Activated CD4-positive, alpha-beta T cell treated with anti-CD3 and anti-CD28 coated beads, Interleukin-2, amount 50 U/mL, for 1 hour (primary cell): ENCODE results near the gene COL4A4.
"Not testable (repeated sequence)": the region's sequence is repeated elsewhere in the genome, so short reads cannot be mapped to it uniquely, and the experiment has no call there.

Source experiments
- DNase-seq: peaks from one replicate; pipeline ENCODE4 v3.0.0-alpha.2; 2020

The COL4A4 gene

DNA sequence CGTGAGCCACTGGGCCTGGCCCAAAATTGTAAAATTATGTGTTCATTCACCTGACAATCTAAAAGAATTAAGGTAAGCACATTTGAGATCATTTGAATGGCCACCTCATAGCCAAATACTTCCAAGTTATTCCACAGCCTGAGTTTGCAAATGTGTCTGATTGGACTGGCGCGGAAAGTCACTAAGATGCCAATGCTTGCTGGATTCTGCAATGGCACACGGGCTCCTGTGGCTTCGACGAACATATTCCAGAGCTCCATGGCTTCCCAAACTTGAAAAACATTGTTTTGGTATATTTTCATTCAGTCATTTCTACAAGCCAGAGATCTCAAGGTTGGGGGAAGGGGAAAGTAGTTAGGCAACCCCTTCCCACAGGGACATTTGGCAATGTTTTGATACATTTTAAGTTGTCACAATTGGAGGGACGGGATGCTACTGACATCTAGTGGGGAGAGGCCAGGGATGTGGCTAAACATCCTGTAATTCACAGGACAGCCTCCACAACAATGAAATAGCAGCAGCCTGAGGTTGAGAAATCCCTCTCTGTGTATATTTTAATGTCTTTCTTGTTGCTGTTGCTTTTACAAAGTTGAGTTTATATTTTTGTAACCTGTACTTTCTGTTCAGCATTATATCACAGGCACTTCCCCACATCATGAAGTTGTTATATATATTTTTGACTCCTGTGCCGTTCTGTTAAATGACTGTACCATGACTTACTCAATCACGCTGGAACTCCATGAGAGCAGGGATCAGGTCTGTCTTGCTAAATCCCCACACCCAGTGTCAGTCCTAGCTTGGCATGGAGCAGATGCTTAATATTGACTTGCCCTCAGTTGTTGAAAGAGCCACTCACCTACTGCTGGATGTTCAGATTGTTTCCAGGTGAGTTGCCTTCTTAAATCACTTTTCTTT lies 56.9 kb downstream of the COL4A4 start:
- DNase-seq = peak; percentile 27

DNA sequence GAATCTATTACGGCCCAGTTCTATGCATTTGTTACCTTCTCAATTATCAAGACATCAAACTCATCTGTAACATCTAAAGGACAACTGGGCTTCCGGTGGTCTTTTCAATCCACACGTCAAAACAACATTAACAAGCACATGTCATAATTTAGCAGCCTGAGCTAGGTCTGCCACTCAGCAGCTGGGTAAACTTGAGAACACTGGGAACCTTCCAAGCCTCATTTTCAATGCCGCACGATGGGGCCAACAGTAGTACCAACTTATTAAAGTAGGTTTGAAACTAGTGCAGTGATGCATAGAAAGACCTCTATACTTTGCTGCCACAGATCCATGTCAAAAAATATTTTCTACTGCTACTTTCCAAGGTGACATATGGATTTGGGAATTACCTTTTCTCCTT lies 60.4 kb downstream of the COL4A4 start:
- DNase-seq = no peak

DNA sequence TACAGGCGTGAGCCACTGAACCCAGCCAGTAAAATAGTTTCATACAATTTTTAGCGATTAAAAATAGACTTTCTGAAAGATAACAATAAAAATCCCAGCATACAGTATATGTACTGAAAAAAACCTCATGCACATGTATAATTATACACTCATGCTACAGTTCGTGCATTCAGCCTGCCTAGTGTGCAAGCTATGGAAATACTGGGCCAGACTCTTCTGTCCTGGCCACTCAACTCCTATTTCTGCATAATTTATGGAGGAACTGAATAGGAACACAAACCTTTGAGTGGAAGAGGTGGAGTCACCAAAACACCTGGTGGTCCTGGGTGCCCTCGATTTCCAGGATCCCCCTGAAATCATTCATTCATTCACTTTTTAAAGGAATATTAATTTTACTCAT lies 64.7 kb downstream of the COL4A4 start:
- DNase-seq = no peak

DNA sequence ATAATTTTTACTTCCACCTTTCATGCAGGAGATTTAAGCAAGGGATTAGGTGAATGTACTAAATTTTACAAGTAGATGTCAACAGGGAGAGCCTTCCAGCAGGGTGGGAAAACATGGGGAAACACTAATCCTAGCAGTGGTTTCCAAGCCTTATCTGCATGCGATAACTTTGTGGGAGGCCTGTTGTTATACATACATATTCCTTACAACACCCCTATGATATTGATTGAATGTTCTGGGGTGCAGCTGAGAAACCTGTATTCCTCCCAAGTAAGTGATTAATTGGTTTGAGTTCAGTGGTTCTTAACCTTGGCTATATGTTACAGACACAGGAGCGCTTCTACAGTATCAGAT lies 65.9 kb downstream of the COL4A4 start:
- DNase-seq = no peak

DNA sequence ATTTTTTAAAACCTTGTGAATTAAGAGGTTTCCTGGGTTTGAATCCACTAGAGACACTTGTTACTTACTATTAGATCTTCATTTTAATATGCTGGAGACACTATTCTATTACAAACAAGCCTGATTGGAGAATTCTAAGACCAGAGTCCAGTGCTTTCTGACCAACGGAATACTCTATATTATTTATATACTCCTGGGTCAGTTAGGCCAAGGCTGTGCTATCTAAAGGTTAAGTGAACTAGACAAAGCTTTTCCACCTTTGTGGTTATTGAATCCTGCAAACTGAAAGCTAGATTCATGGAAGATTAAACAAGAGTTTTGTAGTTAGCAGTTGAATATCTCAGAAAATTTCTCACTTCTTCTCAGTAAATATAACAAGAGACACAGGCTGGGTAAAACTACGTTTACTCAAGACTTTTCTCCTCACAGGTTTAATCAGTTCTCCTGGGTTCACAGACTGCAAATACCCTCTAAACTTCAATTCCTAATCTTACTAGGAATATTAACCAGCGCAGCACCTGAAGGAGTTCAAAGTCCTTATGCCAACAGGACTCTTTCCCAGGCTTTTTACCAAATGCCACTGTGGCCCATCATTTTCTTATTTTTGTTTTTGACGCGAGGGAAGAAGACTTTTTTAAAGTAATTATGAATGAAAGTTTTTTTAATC lies 66.4 kb downstream of the COL4A4 start:
- no peak for DNase-seq

DNA sequence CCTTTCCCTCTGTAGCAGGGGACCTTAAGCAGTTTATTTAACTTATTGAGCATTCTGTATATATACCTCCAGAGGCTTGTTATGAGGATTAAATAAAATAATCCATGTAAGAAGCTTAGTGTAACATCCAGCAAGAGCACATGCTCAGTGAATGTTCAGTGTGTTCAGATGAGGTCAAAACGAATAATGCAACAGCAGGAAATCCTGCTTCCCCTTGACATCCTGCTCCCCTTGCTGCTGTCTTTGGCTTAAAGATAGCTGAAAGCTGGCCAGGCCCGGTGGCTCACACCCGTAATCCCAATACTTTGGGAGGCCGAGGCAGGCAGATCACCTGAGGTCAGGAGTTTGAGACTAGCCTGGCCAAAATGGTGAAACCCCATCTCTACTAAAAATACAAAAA lies 68.7 kb downstream of the COL4A4 start:
- DNase-seq = no peak

DNA sequence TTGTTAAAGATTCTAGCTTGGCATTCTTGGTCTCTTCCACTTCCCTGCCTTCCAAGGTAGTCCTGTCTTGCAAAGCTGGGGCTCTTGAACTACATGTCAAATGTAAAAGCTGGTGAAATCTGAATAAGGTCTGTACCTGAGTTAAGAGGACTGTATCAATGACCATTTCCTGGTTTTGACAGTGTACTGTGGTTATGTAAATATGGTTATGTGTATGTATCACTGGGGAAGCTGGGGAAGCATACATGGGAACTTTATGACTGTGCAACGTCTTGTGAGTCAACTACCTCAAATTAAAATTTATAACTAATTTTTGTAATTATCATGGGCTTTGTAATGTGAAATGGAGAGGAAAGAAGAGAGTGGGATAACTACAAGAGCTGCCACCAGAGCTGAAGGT lies 81.7 kb downstream of the COL4A4 start:
- DNase-seq = no peak

DNA sequence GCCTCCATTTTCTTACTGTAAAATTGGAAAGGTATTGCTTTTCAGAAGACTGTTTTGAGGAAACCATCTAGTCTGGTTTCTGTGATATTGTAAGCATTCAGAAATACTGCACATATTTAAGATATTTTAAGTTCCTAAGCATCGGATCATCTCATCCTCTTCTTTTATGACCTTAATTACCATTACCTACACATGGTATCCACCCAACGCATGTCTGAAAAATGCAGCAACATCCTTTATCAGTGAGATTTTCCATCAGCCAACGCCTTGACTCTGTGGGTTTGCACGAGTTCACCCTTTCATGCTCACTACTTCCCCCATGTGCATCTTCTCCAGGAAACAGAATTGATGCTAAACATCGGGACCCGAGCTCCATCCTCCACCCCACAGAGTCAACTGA lies 84.3 kb downstream of the COL4A4 start:
- no peak for DNase-seq

DNA sequence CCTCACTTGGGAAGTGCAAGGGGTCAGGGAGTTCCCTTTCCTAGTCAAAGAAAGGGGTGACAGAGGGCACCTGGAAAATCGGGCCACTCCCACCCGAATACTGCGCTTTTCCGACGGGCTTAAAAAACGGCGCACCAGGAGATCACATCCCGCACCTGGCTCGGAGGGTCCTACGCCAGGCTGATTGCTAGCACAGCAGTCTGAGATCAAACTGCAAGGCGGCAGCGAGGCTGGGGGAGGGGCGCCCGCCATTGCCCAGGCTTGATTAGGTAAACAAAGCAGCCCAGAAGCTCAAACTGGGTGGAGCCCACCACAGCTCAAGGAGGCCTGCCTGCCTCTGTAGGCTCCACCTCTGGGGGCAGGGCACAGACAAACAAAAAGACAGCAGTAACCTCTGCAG lies 98.9 kb downstream of the COL4A4 start:
- DNase-seq = not testable (repeated sequence)

DNA sequence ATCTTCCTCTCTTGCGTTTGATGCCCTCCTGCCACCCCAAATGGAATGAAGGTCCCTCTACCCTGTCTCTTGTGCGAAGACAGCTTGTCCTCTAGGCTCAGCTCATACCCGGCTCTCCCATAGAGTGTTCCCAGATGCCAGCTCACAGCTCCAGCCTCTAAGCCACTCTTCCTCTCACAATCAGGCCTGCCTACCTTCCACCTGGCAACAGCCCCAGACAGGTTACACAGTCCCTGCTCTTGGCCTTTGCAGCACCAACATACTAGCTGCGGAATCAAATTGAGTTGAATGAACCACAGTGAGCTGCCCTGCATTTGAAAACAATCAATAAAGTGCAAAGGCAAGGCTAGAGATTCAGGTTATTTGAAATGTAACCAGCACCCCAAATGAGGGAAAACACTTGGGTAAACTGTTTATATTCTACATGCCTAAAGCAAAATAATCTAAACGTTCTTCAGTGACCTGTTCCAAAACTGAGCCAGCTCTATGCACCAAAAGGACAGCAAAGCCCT lies 105.1 kb downstream of the COL4A4 start:
- DNase-seq = no peak

DNA sequence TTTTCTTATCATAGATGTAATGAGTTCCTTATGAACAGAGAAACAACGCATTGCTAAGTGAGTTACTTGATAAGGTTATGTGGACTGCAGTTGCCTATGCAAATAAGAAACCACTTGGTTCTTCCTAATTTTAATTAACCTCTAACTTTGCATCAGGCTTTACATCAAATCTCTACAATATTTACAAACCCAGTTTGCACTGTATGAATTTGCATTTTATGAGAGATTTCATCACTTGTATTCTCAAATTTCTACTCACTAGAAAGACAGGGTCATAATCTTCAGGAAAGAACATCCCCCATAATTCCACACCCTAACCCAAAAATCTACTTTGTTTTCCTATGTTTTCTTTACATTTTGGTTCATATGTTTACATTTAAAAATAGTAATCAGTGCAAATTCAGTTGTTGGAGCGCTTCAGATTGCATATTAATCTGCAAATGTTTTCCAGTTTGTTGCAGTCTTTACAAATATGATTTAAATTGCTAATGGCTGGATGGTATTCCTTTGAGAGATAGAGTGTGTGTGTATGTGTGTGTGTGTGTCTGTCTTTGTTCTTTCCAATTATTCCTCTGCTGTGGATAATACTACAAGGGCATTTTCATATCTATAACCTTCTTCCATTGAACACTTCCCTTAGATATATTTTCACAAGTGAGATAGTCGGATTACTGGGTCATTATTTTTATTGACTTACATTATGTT lies 106.1 kb downstream of the COL4A4 start:
- no peak for DNase-seq

DNA sequence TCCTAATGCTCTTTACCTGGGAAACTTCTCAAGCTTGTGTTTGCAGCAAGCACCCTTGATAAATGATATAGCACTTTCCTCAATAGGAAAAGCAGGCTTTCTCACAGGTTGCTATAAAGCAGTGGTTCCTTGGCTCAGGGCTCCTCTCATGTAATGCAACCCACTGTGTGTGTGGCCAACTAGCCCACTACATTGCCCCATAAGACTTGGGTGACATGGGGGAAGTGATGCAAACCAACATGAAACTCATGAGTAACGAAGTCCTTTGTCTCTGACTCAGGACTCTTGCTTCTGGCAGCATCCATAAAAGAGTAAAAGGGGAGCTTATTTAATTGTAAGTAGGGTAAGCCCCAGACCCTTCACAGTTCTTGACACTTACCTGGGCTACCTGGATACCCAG lies 106.9 kb downstream of the COL4A4 start:
- no peak for DNase-seq

DNA sequence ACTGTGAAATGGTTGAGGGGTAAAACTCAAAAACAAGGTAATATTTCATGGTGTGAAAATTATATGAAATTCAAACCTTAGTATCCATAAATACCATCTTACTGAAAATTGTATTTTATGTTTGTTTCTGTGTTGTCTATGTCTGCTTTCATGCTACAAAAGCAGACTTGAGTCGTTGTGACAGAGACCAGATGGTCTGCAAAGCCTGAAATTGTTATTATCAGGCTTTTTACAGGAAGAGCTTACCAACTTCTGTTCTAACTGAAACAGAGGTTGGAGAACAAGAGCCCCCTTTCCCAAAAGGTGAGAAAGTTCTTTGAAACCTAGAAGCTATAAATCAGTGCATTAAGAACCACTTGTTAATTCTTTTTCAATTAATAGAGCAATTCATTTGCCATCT lies 110.0 kb downstream of the COL4A4 start:
- no peak for DNase-seq

DNA sequence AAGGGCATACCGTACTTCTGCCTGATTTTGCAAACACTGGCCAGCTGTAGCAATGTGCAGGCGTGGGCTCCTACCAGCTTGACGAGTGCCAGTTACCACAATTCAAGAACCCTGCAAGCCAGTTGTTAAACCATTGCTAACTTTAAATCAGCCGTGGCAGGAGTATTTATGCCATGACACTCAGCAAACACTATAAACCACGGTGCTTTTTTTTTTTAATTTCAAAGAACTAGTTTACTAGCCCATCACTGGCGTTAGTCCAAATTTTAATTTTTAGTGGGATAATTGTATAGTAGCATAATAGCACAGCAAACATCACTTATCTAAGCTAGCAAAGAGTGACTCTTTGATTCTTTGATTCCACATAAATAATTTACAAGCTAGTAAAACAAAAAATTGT lies 111.1 kb downstream of the COL4A4 start:
- DNase-seq = no peak

DNA sequence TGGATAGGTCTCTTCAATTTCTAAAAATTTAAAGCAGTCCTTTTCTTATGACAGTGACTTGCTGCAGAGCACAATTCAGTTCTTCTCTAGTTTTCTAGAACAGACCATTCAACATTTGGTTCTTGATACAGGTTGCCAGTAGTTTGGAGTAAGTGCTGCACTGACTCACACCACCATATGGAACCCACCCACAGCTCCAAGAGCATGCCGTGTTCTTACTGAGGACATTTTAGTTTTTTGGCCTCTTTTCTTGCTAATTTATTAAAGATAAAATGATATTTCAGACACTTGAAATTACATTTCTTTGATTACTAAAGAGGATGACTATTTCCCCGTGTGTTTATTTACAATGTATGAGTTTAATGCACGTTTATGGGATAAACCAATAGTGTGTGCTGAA lies 120.0 kb downstream of the COL4A4 start:
- DNase-seq = no peak

DNA sequence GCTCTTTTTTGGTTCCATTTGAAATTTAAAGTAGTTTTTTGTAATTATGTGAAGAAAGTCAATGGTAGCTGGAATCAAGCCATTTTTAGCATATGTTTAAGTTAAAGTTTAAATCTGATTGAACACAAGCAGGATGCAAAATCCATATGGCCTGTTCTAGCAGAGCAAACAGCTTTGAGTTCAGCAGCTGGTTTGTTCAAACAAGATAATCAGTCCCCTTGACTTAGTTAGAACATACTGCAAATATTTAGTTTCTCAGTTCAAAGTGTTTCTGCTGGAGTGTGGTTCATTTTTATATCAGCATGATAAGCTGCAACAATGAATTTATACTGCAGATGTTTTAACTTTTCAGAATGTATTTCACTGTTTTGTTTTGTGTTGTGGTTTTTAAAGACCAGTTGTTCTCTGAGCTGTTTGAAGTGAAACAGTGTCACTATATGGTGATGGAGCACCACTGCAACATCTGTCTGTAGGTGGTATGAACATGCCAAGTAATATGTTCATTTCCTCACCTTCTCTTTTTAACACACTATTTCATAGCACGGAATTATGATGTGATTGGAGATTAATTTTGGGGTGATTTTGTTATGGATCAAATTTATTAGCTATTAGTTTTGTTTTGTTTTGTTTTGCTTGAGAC lies 125.3 kb downstream of the COL4A4 start:
- no peak for DNase-seq

DNA sequence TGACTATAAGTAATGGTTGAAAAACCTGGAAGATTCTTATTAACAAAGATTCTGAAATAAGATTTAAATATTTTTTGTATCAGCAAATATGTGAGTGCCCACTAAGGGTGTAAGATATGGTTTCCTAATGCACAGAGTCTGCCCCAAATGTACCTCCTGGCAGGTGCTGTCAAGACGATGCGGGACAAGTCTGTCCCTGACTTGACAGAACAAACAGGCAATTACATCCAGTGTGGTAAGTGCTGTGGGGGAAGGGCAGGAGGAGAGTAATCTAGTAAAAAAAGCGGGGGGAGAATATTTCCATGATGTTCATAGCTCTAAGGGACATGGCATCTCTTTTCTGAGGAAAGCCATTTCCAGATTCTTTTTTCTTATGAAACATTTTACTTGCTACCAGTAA lies 127.5 kb downstream of the COL4A4 start:
- DNase-seq = no peak

DNA sequence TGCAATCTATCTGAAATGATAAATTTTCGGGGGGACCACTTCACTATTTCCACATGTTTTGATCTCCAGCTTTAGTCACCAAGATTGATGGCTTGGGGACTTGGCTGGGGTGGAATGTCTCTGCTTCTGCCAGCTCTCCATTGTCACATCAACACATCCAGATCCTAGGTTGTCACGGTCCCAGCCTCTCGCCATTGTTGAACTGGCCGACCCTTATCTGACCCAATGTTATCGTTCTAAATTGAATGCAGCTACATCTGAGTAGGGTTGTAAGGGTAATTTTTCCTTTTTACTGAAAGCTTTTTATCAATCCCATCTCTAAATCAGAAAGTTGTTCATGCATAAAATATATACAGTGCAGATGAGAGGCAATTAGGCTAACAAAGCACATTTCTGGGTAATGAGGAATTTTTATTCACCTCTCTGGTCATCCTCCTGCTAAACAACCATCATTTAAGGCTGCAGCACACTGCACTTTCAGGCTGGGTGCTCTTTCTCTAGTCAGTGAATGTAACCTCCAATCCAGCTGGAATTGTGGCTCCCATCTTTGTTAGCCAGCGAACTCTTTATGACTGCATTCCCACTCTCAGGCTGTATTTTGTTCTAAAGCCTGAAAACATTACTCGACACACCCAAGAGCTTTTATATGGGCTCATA lies 128.2 kb downstream of the COL4A4 start:
- no peak for DNase-seq

DNA sequence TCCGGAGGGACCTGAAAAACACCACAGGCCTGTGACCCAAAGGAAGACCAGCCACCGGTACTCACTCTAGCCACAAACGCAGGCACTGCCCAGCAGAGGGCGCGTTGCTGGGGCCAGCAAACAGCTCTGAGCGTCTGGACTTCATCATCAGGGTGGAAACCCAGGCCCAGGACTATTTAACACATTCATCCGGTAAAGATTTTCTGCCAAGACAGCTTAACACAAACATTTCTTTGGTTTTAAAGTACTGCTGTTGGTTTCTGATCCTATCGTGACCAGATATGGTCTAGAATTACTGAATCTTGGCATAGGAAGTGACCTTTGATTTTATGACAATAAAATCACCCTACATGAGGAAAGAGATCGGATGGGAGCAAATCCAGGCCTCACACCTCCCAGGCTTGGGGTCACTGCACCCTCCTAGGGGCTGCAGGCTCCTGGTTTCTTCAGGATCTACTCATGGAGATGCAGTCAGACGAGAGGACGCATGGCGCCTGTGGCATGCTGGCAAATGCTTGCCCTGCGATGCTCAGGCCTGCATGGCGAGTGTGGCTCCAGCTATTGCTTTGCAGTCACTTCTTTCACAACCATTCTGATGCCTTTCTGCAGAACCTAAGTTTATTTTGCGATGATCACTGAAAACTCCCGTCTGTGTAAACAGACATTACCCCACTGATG lies 130.4 kb downstream of the COL4A4 start:
- DNase-seq = peak; percentile 2

DNA sequence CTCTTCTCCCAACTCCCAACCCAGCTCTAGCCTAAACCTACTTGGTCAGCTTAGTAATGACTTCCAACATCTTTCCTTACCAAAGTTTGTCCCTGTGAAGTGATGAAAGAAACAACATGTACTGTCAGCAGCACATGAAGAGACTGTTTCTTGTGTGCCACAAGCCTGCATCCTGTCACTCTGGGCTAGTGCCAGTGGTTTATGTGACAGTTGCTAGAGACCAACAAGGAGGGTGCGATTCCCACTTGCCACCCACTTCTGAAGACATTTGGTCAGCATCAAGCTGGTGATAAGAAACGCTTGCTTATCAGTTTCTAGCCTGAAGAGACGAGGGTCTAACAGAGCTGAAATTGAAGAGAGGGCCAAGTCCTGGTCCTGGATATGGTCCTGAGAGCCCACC lies 132.6 kb downstream of the COL4A4 start:
- no peak for DNase-seq

DNA sequence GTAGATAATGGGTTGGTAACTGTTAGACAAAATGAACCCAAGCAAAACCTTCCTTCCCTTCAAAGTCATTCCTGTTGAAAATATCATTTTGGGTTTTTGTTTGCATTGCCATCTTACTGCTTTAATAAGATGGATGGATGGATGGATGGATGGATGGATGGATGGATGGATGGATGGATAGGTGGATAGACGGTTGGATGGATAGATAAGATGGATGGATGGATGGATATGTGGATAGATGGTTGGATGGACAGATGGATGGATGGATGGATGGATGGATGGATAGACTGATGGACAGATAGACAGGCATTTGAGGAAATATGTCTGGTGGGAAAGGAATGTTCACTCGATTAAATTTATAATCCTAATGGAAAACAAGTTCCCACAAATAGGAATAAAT lies 133.2 kb downstream of the COL4A4 start:
- no peak for DNase-seq
